Sigmoid colon (tissue), 7 donors: ENCODE results near the gene EPHB1. TPM values are rescaled to one million over a fixed set of nuclear protein-coding genes. Genes with fewer than 3 reads are reported as not detected.

ENCODE experiments used
- DNase-seq: peaks from one replicate; pipeline ENCODE4 v3.0.0-alpha.2; 2019
- H3K27ac ChIP-seq, 4 donors: fragments of 200-600 bp; sonication (generic); one replicate each; pipeline ENCODE4 v1.5.1; 2016 to 2019; ENCODE audit warnings: mild to moderate bottlenecking in 1 of 4
- H3K27me3 ChIP-seq, 3 donors: fragments of 200-600 bp; sonication (generic); one replicate each; pipeline ENCODE4 v1.5.1; 2019; ENCODE audit warnings: mild to moderate bottlenecking in 1 of 3
- H3K36me3 ChIP-seq, 4 donors: fragments of 200-600 bp; sonication (generic); one replicate each; pipeline ENCODE4 v1.5.1; 2016 to 2019
- H3K4me1 ChIP-seq, 4 donors: fragments of 200-600 bp; sonication (generic); one replicate each; pipeline ENCODE4 v1.5.1; 2017 to 2019
- H3K4me3 ChIP-seq, 4 donors: fragments of 200-600 bp; sonication (generic); one replicate each; pipeline ENCODE4 v1.5.1; 2017 to 2019; ENCODE audit warnings: mild to moderate bottlenecking in 2 of 4, moderate library complexity in 1 of 4
- H3K9me3 ChIP-seq, 4 donors: fragments of 200-600 bp in 3 of 4; sonication (generic) in 3 of 4; one replicate each; pipeline versions ENCODE4 v1.5.1 to v1.6.1; 2013 to 2019
- EP300 ChIP-seq, 4 donors: sonication (generic); formaldehyde crosslinking; IDR thresholded peaks; one replicate each; pipeline ENCODE4 v1.6.1; 2017; ENCODE audit warnings: antibody characterized with exemption in 4 of 4
- POLR2A ChIP-seq, 2 donors: fragments of 450-650 bp; IDR thresholded peaks; one replicate each; pipeline ENCODE4 v1.6.1; 2016; ENCODE audit warnings: antibody characterized with exemption in 2 of 2, mild to moderate bottlenecking in 2 of 2, moderate library complexity in 2 of 2
- POLR2AphosphoS5 ChIP-seq, 4 donors: sonication (generic); formaldehyde crosslinking; IDR thresholded peaks; one replicate each; pipeline ENCODE4 v1.6.1; 2017; ENCODE audit warnings: antibody characterized with exemption in 4 of 4
- WGBS, 2 donors: extraction: QIAGEN DNeasy Blood & Tissue Kit; methylation state at CpG; one replicate each; pipeline ENCODE4 v1.1.7; 2013; 5-methylcytosine and 5-hydroxymethylcytosine counted together
- intact Hi-C: fragments of 100-400 bp; cut with DNase I; formaldehyde crosslinking; loops from one replicate; pipeline ENCODE4 v1.15.1; 2023
- polyA plus RNA-seq, 3 donors: library from polyadenylated mRNA; stranded (reverse); fragments of 200-250 nt; gene quantifications; one replicate each; pipeline ENCODE4 v1.2.3, GENCODE V29; 2013
- total RNA-seq, 4 donors: library from RNA; depleted of rRNA; stranded (reverse); fragments of >200 nt; gene quantifications; one replicate each; pipeline ENCODE4 v1.1.0, GENCODE V29; 2016
- TF ChIP-seq, protein P1 (sequence below), 4 experiments: fragments of 450-650 bp in 3 of 4; fragments of 200-600 bp in 1 of 4; IDR thresholded peaks; one replicate each; pipeline ENCODE4 v1.5.1; 2016 to 2019; ENCODE audit warnings: antibody characterized with exemption in 4 of 4, mild to moderate bottlenecking in 3 of 4, moderate library complexity in 2 of 4
- donor health status: healthy with polysubstance abuse.
- donor health status: Bipolar disorder and iron deficiency.
- donor health status: healthy.

The EPHB1 gene
- total and polyA plus RNA-seq, 7 donors = 0.29 to 17.3 (median 3.6) TPM; not detected in 2

DNA sequence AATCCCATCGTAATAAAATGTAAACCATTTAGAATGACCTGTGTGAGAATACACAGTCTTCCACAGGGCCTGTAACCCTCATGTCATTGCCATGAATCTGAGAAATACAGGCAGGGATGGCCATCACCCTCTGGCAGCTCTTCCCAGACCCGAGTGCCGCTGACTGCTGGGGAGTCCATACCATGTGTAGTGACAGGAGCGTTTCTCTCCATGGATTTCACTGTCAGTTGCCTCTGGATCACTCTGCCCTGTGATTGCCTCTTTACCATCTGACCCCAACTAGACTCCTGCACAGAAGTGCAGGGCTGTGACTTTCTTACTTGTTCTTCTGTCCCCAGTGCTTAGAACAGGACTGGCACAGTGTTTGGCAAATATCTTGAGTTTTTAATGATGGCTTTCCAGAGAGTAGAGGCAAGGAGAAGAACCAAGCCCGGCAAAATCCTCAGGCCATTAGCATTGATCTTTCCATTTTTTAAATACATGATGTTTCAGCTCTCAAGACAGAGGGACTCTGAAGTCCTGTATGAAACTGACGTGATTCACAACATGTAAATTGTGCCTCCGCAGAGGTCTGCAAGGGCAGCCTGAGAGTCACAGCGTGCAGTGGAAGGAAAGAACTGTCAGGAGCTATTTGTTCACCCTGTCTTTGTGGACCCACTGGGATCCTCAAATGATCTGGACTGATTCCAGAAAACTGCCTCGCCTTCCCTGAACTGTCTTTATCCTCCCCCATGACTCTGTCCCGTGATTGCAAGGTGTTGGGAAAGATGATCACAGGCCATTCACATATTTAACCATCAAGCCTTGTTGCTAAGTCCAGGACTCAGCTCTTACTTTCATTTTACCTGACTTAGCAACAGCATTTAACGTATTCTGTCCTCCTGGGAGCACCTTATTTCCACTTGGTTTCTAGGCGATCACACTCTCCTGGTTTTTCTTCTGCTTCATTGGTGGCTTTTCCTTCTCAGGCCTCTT lies 354.9 kb downstream of the EPHB1 start:
- Histone ChIP-seq H3K36me3 (peaks cover 0 to 11% (median 0%) of the 10 kb centered on the region in 4 donors), H3K27me3 (no peaks in the 10 kb centered on the region), H3K4me1 (peaks cover 0 to 5% (median 0%) of the 10 kb centered on the region in 4 donors), H3K4me3 (no peak overlapping the region), H3K9me3 (no peaks in the 10 kb centered on the region), H3K27ac (no peak overlapping the region)
- WGBS, 2 donors = 75 to 79% methylated on average over 12 of the region's 12 CpGs
- DNase-seq = no peak
- intact Hi-C loops = no loop called here
- TF ChIP-seq EP300 (IDR thresholded peaks at IDR 0.05) = no peak

DNA sequence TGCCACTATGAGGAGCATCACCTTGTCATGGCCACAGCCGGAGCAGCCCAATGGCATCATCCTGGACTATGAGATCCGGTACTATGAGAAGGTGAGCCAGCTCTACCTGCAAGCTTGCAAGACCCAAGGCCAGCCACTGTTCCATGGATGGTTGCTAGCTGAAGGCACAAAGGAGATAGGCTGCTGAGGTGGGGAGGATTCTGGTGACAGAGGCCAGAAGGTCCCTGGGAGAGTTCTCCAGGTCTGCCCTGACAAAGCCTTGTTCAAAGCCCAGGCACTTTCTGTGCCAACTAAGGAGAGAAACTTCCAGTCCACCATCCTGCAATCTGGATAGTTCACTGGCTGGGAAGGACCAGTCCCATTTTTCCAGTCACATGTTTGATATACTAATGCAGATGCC lies 359.1 kb downstream of the EPHB1 start:
- WGBS, 2 donors = 91 to 96% methylated on average over 2 of the region's 2 CpGs
- peaks cover 0 to 13% (median 0%) of the 10 kb centered on the region in 4 donors for H3K36me3 ChIP-seq
- H3K9me3 ChIP-seq = no peaks in the 10 kb centered on the region
- intact Hi-C loops = no loop called here
- no peaks in the 10 kb centered on the region for H3K4me1 ChIP-seq
- H3K4me3 ChIP-seq = no peak overlapping the region
- TF ChIP-seq POLR2A (IDR thresholded peaks at IDR 0.05) (no peak), POLR2AphosphoS5 (IDR thresholded peaks at IDR 0.05) (no peak), EP300 (IDR thresholded peaks at IDR 0.05) (no peak)
- TF ChIP-seq, protein P1, sequence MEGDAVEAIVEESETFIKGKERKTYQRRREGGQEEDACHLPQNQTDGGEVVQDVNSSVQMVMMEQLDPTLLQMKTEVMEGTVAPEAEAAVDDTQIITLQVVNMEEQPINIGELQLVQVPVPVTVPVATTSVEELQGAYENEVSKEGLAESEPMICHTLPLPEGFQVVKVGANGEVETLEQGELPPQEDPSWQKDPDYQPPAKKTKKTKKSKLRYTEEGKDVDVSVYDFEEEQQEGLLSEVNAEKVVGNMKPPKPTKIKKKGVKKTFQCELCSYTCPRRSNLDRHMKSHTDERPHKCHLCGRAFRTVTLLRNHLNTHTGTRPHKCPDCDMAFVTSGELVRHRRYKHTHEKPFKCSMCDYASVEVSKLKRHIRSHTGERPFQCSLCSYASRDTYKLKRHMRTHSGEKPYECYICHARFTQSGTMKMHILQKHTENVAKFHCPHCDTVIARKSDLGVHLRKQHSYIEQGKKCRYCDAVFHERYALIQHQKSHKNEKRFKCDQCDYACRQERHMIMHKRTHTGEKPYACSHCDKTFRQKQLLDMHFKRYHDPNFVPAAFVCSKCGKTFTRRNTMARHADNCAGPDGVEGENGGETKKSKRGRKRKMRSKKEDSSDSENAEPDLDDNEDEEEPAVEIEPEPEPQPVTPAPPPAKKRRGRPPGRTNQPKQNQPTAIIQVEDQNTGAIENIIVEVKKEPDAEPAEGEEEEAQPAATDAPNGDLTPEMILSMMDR (IDR thresholded peaks at IDR 0.05) = no peak
- no peak for DNase-seq
- H3K27me3 ChIP-seq = no peaks in the 10 kb centered on the region
- H3K27ac ChIP-seq = no peak overlapping the region

DNA sequence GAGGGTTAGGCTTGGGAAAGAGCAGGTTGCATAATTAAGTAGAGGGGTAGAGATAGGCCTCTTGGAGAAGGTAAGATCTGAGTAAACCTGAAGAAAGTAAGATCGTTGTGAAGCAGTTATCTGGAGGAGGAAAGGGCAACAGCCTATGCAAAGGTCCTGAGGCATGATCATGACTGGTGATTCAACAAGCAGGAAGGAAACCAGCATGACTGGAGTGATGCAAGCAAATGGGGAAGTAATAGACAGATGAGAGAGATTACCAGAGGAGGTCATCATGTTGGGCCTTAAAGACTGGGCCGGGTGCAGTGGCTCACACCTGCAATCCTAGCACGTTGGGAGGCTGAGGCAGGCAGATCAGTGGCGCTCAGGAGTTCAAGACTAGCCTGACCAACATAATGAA lies 360.2 kb downstream of the EPHB1 start:
- intact Hi-C loops = no loop called here
- H3K27ac ChIP-seq = no peak overlapping the region
- H3K27me3 ChIP-seq = no peaks in the 10 kb centered on the region
- DNase-seq = no peak
- H3K9me3 ChIP-seq = no peaks in the 10 kb centered on the region
- peaks cover 0 to 13% (median 0%) of the 10 kb centered on the region in 4 donors for H3K36me3 ChIP-seq
- H3K4me3 ChIP-seq = no peak overlapping the region
- 75 to 82% methylated on average over 4 of the region's 4 CpGs for WGBS, 2 donors
- TF ChIP-seq EP300 (IDR thresholded peaks at IDR 0.05) = no peak
- TF ChIP-seq POLR2AphosphoS5 (IDR thresholded peaks at IDR 0.05) = no peak
- no peak for TF ChIP-seq POLR2A (IDR thresholded peaks at IDR 0.05)
- TF ChIP-seq, protein P1 (IDR thresholded peaks at IDR 0.05) = no peak
- no peaks in the 10 kb centered on the region for H3K4me1 ChIP-seq

DNA sequence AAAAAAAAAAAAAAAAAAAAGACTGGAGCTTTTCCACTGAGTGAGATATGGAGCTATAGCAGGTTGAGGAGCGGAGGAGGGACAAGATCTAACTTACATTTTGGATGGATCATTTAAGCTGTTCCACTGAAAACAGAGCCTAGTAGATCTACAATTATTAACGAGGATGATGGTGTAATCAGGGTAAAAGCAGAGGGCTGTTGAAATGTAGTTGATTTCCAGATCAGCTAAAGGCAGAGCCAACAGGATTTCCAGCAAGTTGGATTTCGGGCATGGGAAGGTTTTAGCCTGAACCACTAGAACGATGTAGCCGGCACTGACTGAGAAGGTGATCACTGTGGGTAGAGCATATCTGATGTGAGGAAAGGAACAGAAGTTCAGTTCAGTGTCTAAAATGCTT lies 360.7 kb downstream of the EPHB1 start:
- H3K4me3 ChIP-seq = no peak overlapping the region
- TF ChIP-seq, protein P1 (IDR thresholded peaks at IDR 0.05) = no peak
- TF ChIP-seq POLR2AphosphoS5 (IDR thresholded peaks at IDR 0.05) (no peak), EP300 (IDR thresholded peaks at IDR 0.05) (no peak), POLR2A (IDR thresholded peaks at IDR 0.05) (no peak)
- H3K27ac ChIP-seq = no peak overlapping the region
- WGBS, 2 donors = 79 to 89% methylated on average over 5 of the region's 5 CpGs
- DNase-seq = no peak
- H3K4me1 ChIP-seq = no peaks in the 10 kb centered on the region
- H3K36me3 ChIP-seq = peaks cover 0 to 13% (median 0%) of the 10 kb centered on the region in 4 donors
- intact Hi-C loops = no loop called here
- no peaks in the 10 kb centered on the region for H3K27me3 ChIP-seq
- no peaks in the 10 kb centered on the region for H3K9me3 ChIP-seq

DNA sequence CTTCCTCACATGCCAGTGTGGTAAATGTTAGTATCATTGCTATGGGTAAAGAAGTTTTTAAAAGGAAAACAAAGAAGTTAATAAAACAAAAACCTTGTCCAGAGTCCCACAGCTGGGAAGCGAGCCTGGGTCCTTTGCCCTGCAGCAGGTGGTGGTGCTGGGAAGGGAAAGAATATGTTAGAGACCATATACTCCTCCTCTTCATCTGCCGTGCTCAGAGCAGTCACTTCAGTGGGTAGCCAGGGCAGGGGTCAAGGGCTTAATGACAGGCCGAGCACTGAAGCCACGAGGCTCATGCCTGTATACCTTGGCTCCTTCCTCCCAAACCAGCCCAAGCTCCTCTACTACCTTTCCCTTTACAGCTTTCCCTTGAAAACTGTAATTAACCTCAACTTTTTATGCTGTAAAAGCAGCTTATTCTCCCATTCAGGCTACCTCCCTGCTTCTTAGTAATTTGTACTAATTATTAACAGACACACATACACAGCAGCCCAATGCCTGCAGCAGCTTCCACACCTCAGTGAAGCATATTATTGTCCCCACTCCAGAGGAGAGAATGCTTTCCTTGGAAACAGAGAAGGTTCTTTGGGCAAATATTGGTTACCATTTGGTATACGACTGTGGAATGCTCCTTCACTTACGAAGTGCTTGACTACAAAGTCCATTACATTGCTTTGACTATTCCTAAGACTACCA lies 362.1 kb downstream of the EPHB1 start:
- DNase-seq = no peak
- Histone ChIP-seq H3K9me3 (no peaks in the 10 kb centered on the region), H3K36me3 (peaks cover 0 to 14% (median 0%) of the 10 kb centered on the region in 4 donors), H3K27ac (no peak overlapping the region), H3K27me3 (no peaks in the 10 kb centered on the region), H3K4me1 (no peaks in the 10 kb centered on the region), H3K4me3 (no peak overlapping the region)
- intact Hi-C loops = no loop called here
- WGBS, 2 donors = 37 to 67% methylated on average over 6 of the region's 6 CpGs
- TF ChIP-seq POLR2A (IDR thresholded peaks at IDR 0.05) (no peak), POLR2AphosphoS5 (IDR thresholded peaks at IDR 0.05) (no peak), EP300 (IDR thresholded peaks at IDR 0.05) (no peak)
- TF ChIP-seq, protein P1 (IDR thresholded peaks at IDR 0.05) = no peak
